ENCODE results near the gene MAP3K5.

MAP3K5 gene

GRCh38 chr6:136677822-136678221, 114.5 kb downstream of the MAP3K5 start:
- no peak for FAIRE-seq

GRCh38 chr6:136677344-136677743, 114.9 kb downstream of the MAP3K5 start:
- no peak for FAIRE-seq

GRCh38 chr6:136676075-136676474, 116.2 kb downstream of the MAP3K5 start:
- FAIRE-seq: no peak

DNA sequence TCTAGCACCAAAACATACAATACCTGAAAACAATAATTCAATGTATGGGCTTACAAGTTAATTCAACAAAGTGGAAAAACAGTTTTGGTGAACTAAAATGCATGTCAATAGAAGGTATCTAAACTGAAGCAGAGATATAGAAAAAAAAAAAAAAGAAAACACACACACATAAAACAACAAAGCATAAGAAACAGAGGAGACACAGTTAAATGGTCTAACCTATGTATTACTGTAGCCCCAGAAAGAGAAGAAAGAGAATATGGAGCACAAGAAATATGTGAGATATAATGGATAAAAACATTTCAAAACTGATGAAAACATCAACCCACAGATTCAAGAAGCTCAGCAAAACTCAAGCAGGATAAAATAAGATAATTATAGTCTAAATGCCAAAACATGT, 118.7 kb downstream of the MAP3K5 start:
- no peak for FAIRE-seq

DNA sequence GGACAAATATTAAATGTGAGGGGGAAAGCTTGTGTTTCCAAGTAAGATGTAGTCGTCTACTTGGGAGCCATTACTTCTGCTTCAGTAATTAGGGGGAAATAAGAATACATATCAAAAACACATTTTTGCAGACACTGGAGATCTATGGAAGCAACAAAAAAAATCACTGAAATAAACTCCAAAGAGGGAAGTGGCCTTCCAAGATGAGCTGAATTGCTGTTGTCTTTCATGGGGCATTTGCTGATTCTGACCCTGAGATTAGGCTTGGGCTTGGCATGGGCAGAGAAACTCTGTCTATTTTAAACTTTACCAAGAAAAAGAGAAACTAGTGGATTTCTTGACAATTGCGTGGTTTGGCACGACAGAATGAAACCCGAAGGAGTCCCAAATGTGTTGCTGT, 120.1 kb downstream of the MAP3K5 start:
- FAIRE-seq: no peak

DNA sequence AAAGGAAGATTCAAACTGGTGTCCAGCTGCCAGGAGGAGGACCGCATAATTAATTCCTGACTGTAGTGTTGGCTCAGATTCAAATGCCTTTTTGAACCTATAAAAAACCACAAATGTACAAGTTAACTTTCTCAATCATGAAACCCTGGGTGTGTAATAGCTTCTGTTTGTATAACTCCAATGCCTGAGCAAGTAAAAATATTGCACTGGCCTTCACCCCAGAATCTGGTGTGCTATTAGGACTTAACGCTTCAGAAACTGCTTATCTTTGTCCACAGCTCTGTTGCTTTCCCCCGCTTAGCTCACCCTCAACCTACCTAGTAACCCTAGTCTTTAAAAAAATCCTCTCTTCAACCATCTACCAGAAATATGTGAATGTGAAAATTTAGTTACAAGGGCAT, 123.0 kb downstream of the MAP3K5 start:
- no peak for FAIRE-seq

DNA sequence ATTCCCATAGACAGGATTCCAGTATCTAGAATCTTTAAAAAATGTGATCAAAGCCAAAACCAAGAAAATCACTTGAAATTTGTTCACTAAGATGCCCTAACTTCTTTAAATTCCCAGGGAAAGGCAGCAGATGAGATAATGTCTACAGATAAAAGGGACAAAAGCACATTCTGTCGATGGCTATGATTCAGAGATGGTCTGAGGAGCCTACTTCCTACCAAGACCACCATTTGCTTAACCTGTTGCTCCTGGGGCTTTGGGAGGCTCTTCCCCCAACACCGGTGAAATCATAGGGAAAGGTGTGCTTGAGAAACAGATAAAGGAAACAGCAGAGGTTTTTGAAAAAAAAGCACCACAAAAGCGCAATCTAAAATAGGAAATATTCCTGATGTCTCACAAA, 123.7 kb downstream of the MAP3K5 start:
- no peak for FAIRE-seq

DNA sequence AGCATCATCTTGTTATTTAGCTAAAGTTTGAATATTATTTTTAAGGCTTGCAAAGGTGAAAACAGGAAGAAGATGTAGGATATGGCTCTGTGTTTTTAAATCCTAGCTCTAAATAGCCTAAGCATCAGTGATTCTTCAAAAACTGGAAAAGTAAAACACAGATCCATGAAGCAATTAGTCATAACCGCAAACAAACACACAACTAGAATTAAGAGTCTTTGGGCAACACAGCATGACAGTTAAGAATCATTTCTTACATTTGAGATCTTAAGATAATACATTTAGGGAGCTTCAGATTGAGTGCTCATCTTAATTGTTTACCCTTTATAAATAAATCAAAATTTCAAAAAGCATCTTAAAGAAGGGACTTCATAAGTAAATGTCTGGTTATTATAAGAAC, 126.2 kb downstream of the MAP3K5 start:
- FAIRE-seq: no peak

DNA sequence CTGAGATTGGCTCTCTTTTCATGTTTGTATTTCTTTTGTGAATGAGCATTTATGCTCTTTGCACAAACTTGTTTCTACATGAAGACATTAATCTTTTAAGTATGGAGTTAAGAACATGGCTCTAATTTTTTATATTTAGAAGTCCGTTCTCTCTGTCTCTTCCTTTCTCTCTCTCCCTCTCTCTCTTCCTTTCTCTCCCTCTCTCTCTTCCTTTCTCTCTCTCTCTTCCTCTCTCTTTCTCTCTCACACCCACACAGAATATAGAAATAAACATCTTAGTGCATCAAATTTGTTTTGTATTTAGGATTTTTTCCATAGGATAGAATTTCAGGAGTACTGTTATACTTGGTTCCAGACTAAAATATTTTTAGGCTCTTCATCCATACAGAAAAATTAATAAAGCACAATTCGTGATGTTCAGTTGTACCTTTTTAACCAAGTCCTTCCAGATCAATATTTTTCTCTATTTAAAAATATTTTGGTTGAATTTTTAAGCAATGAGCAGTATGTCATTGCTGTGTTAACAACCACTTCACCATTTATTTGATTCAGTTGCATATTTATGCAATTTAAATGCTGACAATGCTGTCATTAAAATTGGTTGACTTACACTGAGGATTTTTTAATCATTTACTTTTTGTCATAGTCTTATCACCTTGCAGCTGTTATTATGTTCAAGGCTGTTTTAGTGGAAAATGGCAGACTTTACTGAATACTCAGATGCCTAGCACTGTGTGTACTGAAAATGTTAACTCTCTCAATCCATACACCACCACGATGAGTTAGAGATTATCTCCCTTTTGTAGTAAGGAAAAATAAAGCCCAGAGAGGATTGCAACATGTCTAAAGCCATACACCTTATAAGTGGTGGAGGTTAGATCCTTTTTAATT, 129.7 kb downstream of the MAP3K5 start:
- no peak for FAIRE-seq

GRCh38 chr6:136660727-136661126, 131.6 kb downstream of the MAP3K5 start:
- no peak for FAIRE-seq

GRCh38 chr6:136659991-136660499, 132.2 kb downstream of the MAP3K5 start:
- no peak for FAIRE-seq

- FAIRE-seq: no peak
These were observed 133.6 kb downstream of the MAP3K5 start for GRCh38 chr6:136658711-136659110.

DNA sequence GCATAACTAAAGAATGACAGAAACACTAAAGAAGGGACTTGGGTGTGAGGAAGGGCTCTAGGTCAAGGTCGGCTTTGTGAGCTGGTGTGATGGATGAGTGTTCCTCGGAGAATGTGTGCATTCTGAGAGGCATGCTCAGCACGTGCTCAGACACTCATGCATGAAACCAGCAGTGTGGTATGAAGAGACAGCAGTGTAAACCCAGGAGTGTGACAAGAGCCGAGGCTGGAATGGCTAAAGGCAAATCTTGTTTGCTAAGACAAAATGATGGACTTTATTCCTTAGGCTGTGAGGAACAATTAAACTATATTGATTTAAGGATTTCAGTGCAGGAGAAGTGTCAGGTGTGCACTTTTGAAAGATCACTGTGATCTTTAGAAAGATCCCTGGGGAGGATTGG, 134.6 kb downstream of the MAP3K5 start:
- no peak for FAIRE-seq

GRCh38 chr6:136656121-136656520, 136.2 kb downstream of the MAP3K5 start:
- no peak for FAIRE-seq

DNA sequence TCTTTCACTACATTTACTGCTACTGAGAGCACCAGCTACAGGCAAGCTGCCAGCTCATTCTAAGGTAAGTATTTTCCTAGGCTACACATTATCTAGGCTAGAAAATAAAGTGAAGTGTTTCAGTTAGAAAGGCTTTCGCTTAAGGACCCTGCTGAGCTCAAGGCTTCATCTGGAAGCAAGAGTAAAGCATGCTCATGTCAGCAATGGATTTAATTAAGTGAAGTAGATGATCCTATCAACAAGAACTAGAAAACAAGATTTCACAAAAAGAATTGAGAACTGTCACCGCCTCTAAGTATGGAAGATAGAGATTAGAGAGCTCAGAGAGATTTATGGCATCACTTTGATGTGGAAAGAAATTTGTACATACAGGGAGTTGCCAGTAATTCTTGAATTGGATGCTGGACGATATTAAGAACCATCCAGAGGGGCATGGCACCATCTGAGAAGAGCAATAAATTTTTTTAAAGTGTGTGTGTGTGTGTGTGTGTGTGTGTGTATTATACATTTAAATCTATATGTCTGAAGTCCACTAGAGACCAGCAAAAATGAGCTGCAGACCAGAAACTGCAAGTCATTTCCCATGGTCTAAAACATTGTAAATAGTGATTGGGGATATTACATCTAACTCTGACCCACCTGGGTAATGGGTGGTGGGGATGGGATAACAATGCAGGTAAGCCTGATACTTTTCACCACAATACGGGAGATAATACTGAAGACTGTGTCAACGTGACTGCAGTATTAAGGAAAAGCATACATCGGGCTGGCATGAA, 136.8 kb downstream of the MAP3K5 start:
- FAIRE-seq: no peak

- FAIRE-seq: no peak
These were observed 138.2 kb downstream of the MAP3K5 start for GRCh38 chr6:136654086-136654485.

DNA sequence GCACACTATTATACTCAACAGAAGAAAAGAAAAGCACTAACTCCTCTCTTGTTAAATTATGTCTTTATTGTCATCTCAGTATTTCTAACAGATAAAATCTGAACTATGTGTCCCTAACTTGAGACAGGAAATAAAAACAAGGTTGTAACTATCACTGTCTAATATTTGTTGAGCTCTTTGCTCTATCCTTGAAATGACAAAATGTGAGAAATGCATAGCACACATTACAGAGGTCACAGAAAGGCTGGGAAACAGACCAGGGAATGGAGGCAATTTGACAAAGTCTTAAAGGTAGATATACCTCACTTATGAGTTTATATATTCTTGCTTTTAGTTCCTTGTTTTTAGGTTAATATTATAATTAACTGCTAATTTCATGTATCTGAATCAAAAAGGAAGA, 139.6 kb downstream of the MAP3K5 start:
- FAIRE-seq: no peak

DNA sequence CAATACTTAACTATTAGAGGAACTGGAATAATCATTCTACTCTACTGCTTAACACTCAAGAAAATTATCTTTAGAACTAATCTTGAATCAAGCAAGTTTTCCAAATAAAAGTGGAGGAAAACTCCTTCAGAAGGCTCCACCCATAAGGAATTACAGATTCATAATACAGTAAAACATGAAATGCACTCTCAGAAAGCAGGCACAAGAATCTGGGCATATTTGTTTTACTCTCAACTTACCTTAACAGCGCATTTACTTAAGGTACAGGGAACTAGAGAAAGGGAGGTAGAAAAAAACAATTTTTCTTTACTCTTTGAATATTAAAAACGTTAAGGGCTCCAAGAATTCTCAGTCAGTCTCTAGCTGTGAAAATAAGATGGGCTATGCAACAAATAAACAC, 140.3 kb downstream of the MAP3K5 start:
- FAIRE-seq: no peak

DNA sequence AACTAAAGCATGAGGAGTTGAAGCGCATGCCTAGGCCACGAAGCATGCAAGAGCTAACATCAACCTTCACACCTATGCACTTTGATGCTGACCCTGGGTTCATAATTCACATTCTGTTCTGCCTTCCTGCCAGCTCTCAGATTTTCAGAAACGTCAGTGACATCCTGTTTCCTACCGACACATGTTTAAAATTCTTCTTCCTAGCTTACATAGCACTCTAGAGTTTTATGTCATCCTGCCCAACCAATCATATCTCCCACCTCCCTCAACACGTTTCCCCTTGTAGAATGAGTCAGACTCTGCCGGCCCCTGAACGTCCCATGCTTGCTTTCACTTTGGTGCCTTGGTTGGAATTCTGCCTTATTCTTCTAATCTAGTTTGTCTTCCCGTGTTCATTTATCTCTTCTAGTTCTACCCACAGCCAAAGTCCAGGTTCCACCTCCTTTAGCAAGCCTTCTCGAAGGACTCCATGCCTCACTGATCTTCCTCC, 144.9 kb downstream of the MAP3K5 start:
- no peak for FAIRE-seq

- FAIRE-seq: no peak
These were observed 145.9 kb downstream of the MAP3K5 start for GRCh38 chr6:136646377-136646776.

GRCh38 chr6:136644597-136644952, 147.7 kb downstream of the MAP3K5 start:
- no peak for FAIRE-seq

- no peak for FAIRE-seq
These were observed 148.3 kb downstream of the MAP3K5 start for GRCh38 chr6:136643850-136644596.

- FAIRE-seq: no peak
These were observed 150.3 kb downstream of the MAP3K5 start for GRCh38 chr6:136641873-136642465.

Measured in A204.1 (cell line).